K562 (cell line): ENCODE data around the gene UBE2H. TPM values are rescaled to one million over a fixed set of nuclear protein-coding genes. Genes with fewer than 3 reads are reported as not detected.

Experiments
- AFF1 ChIP-seq, 2 experiments: fragments of 450-650 bp; IDR thresholded peaks; 2 replicates each; pipeline ENCODE4 v1.6.1; 2018; ENCODE audit warnings: mild to moderate bottlenecking in 2 of 2, low read depth in 1 of 2; ENCODE audit not compliant: partially characterized antibody in 2 of 2
- ATF6 ChIP-seq: sonication (generic); formaldehyde crosslinking; IDR thresholded peaks from 2 replicates; pipeline ENCODE4 v1.4.0; 2020; ENCODE audit warnings: mild to moderate bottlenecking, missing genetic modification reagents
- MAFF ChIP-seq: IDR thresholded peaks from 2 replicates; pipeline ENCODE4 v1.6.1; 2012; ENCODE audit warnings: low read length, improper control_type of control experiment
- MAFG ChIP-seq: fragments of 450-650 bp; conservative IDR thresholded peaks from 2 replicates; pipeline ENCODE4 v1.6.1; 2016; ENCODE audit warnings: missing genetic modification characterization, missing compliant biosample characterization
- MYNN ChIP-seq, 2 experiments: sonication (generic); formaldehyde crosslinking in 1 of 2; IDR thresholded peaks; 2 replicates each; pipeline versions ENCODE4 v1.5.0 to v1.6.1; 2016 to 2020; ENCODE audit warnings: antibody characterized with exemption in 1 of 2, missing genetic modification reagents in 1 of 2
- TSHZ1 ChIP-seq: fragments of 250-450 bp; sonication (Bioruptor Pico); IDR thresholded peaks from 2 replicates; pipeline ENCODE4 v1.4.0; 2020; ENCODE audit warnings: mild to moderate bottlenecking, moderate library complexity
- U2AF1 ChIP-seq: fragments of 200-400 bp; formaldehyde crosslinking; optimal IDR thresholded peaks from 2 replicates; pipeline ENCODE3; 2017; ENCODE audit warnings: mild to moderate bottlenecking, low read depth, low read length, moderate library complexity
- U2AF2 ChIP-seq: fragments of 200-400 bp; formaldehyde crosslinking; optimal IDR thresholded peaks from 2 replicates; pipeline ENCODE3; 2017; ENCODE audit warnings: low read depth, mild to moderate bottlenecking, low read length
- UBTF ChIP-seq, 2 experiments: IDR thresholded peaks; 2 replicates each; pipeline ENCODE4 v1.6.1; 2012; ENCODE audit warnings: improper control_type of control experiment in 2 of 2, low read depth in 2 of 2, low read length in 2 of 2, borderline replicate concordance in 1 of 2
- ZNF639 ChIP-seq, 2 experiments: fragments of 200-800 bp in 1 of 2; sonication (Bioruptor generic) in 1 of 2; sonication (generic) in 1 of 2; formaldehyde crosslinking in 1 of 2; IDR thresholded peaks in 1 of 2; conservative IDR thresholded peaks in 1 of 2; 2 replicates each; pipeline versions ENCODE4 v1.5.0 to v1.6.1; 2016 to 2020; ENCODE audit warnings: missing compliant biosample characterization in 1 of 2, missing genetic modification characterization in 1 of 2, missing genetic modification reagents in 1 of 2
- polyA plus RNA-seq, 8 experiments: library from polyadenylated mRNA; depleted of rRNA in 4 of 8; stranded (reverse) in 5 of 8; unstranded in 3 of 8; fragments of >200 nt; fragmentation: Nextera tagmentation in 2 of 8; fragmentation: Illumina TruSeq in 1 of 8; extraction: Ambion mirVana in 2 of 8; extraction: Trizol in 1 of 8; gene quantifications; 2 replicates each; pipeline versions ENCODE4 v1.2.1 to v1.2.3, GENCODE V29; 2011 to 2014; ENCODE audit warnings: inconsistent platforms in 1 of 8, missing spikeins in 1 of 8
- total RNA-seq, 7 experiments: library from RNA; depleted of rRNA in 6 of 7; stranded (reverse); fragments of >200 nt in 6 of 7; fragmentation: Illumina TruSeq in 2 of 7; extraction: Trizol in 2 of 7; gene quantifications; 2 replicates each; pipeline versions ENCODE4 v1.2.1 to v1.2.3, GENCODE V29; 2011 to 2021; ENCODE audit warnings: low replicate concordance in 1 of 7

Gene UBE2H
- total and polyA plus RNA-seq, 9 of the 15 experiments (the other 6 are each of a cell fraction or from before 2014, with no cell fraction given), result 6.3 to 33.0 (median 13.3) TPM

GRCh38 chr7:129958643-129959470 is 6.1 kb upstream of the UBE2H start (continued):
- TF ChIP-seq ATF6, result 0 out of 2 replicates have a peak, but pooled peaks have one; percentile 61
- TF ChIP-seq U2AF1, result no peak
- TF ChIP-seq TSHZ1 (CRISPR knock-in tag), result no peak
- TF ChIP-seq AFF1 (IDR thresholded peaks at IDR 0.05; ENCODE audit: low read depth in 1 of 2, partially characterized antibody in 2 of 2), result peak; percentile 74 to 98
- TF ChIP-seq MAFF, result peak; percentile 40; the same call in 1 of the 2 replicates
- TF ChIP-seq U2AF2, result no peak
- peak; percentile 78 for TF ChIP-seq MAFG (tag)
- TF ChIP-seq ZNF639 (CRISPR knock-in tag; conservative IDR thresholded peaks at IDR 0.05 in 1 of 2, IDR thresholded peaks at IDR 0.05 in 1 of 2), result peak in 1 of 2 experiments; percentile 97; a peak in 2 of 4 replicates
- TF ChIP-seq UBTF (IDR thresholded peaks at IDR 0.05; ENCODE audit: borderline replicate concordance in 1 of 2, low read depth in 2 of 2, low read length in 2 of 2), result peak; percentile 66 to 80; a peak in 2 of 4 replicates
- TF ChIP-seq MYNN (IDR thresholded peaks at IDR 0.05), result peak; percentile 99
- no peak for TF ChIP-seq MYNN (CRISPR knock-in tag; IDR thresholded peaks at IDR 0.05)
